HepG2 (cell line): ENCODE measurements around the gene ZPBP. TPM values are rescaled to one million over a fixed set of nuclear protein-coding genes. Genes with fewer than 3 reads are reported as not detected.

Experiments used
- ATAC-seq: fragments of 200-7000 bp; cut with Tn5 transposase; 3 replicates; pipeline ENCODE4 v1.9.1; 2020; ENCODE audit warnings: mild to moderate bottlenecking, moderate library complexity
- BruUV-seq: library from RNA; stranded (reverse); fragments of 400-500 nt; replicated peaks from 2 replicates; lab custom pipeline; 2021; lab: Mats Ljungman, UMichigan
- CTCF ChIA-PET: fragments of 300-600 bp; formaldehyde crosslinking; extraction: SDS; loops from one replicate; lab custom pipeline; 2021; ENCODE audit warnings: low total read pairs, inconsistent platforms, low intra/inter-chr PET ratio; lab: Yijun Ruan, JAX
- POLR2A ChIA-PET: fragments of 350-600 bp; sonication (Branson Sonifier 250); formaldehyde crosslinking; loops from one replicate; lab custom pipeline; 2020; ENCODE audit warnings: antibody characterized with exemption, inconsistent platforms; lab: Yijun Ruan, JAX
- DNase-seq: peaks from one replicate; pipeline ENCODE4 v3.0.0-alpha.2; 2015; ENCODE audit warnings: low spot score
- FAIRE-seq: peaks from 3 replicates; lab custom pipeline; 2011; peaks lifted over from hg19 to GRCh38; lab: Jason Lieb, UNC
- H2AFZ ChIP-seq: one replicate; pipeline ENCODE4 v1.6.1; 2011; ENCODE audit warnings: low read length, inconsistent platforms
- H3K27ac ChIP-seq: fragments of 300-600 bp; 3 replicates; pipeline ENCODE4 v1.8.0; 2011; ENCODE audit warnings: mixed run types, mild to moderate bottlenecking, mixed read lengths, low read length, inconsistent platforms; ENCODE audit not compliant: insufficient read depth; ENCODE audit errors: extremely low read length
- H3K27me3 ChIP-seq, 2 experiments: fragments of 200-600 bp in 1 of 2; 2 replicates in 1 of 2; 3 replicates in 1 of 2; pipeline versions ENCODE4 v1.6.0 to v1.8.0; 2011; ENCODE audit warnings: low read length in 2 of 2, mild to moderate bottlenecking in 2 of 2, moderate library complexity in 2 of 2, inconsistent platforms in 1 of 2; ENCODE audit not compliant: insufficient read depth in 2 of 2, control insufficient read depth in 1 of 2
- H3K36me3 ChIP-seq, 2 experiments: fragments of 200-600 bp in 1 of 2; replicated peaks in 1 of 2; 2 replicates in 1 of 2; 3 replicates in 1 of 2; pipeline versions ENCODE4 v1.5.1 to v1.8.0; 2011; ENCODE audit warnings: low read length in 2 of 2, inconsistent platforms in 1 of 2; ENCODE audit not compliant: insufficient read depth in 2 of 2, control insufficient read depth in 1 of 2
- H3K4me1 ChIP-seq: 2 replicates; pipeline ENCODE4 v1.5.1; 2012; ENCODE audit warnings: low read length, inconsistent platforms; ENCODE audit not compliant: insufficient read depth
- H3K4me2 ChIP-seq: 2 replicates; pipeline ENCODE4 v1.6.0; 2011; ENCODE audit warnings: low read depth, low read length, inconsistent platforms
- H3K4me3 ChIP-seq, 3 experiments: fragments of 200-600 bp in 1 of 3; sonication (generic), shearing (Covaris generic) in 1 of 3; replicated peaks in 1 of 3; 2 replicates each; pipeline ENCODE4 v1.5.1; 2011 to 2016; ENCODE audit warnings: low read length in 3 of 3, inconsistent platforms in 2 of 3, low read depth in 2 of 3, mild to moderate bottlenecking in 2 of 3, control low read depth in 1 of 3, mixed read lengths in 1 of 3; ENCODE audit not compliant: insufficient read depth in 1 of 3
- H3K79me2 ChIP-seq: one replicate; pipeline ENCODE4 v1.6.1; 2011; ENCODE audit warnings: low read length, inconsistent platforms; ENCODE audit not compliant: insufficient read depth
- H3K9ac ChIP-seq: 2 replicates; pipeline ENCODE4 v1.6.0; 2011; ENCODE audit warnings: mild to moderate bottlenecking, low read depth, low read length, inconsistent platforms; ENCODE audit not compliant: insufficient read depth
- H3K9me3 ChIP-seq: 2 replicates; pipeline ENCODE4 v1.5.1; 2012; ENCODE audit warnings: mild to moderate bottlenecking, low read length
- H4K20me1 ChIP-seq: 2 replicates; pipeline ENCODE4 v1.6.0; 2011; ENCODE audit warnings: inconsistent platforms, mild to moderate bottlenecking, low read length, moderate library complexity; ENCODE audit not compliant: insufficient read depth
- GMEB1 ChIP-seq: sonication (generic); formaldehyde crosslinking; IDR thresholded peaks from 2 replicates; pipeline ENCODE4 v1.5.1; 2020; ENCODE audit warnings: missing genetic modification reagents, mild to moderate bottlenecking, borderline replicate concordance
- NCOR1 ChIP-seq: fragments of 200-600 bp; sonication (generic); IDR thresholded peaks from 2 replicates; pipeline ENCODE4 v1.7.0; 2017; ENCODE audit warnings: antibody characterized with exemption, low read length, borderline replicate concordance
- TCF7L2 ChIP-seq: IDR thresholded peaks from 2 replicates; pipeline ENCODE4 v1.6.1; 2011; ENCODE audit warnings: mild to moderate bottlenecking, low read depth, low read length, moderate library complexity
- ZNF567 ChIP-seq: sonication (generic); formaldehyde crosslinking; IDR thresholded peaks from 2 replicates; pipeline ENCODE4 v1.8.1; 2023; ENCODE audit warnings: mild to moderate bottlenecking, missing genetic modification reagents, borderline replicate concordance
- ZNF720 ChIP-seq: sonication (generic); formaldehyde crosslinking; IDR thresholded peaks from 2 replicates; pipeline ENCODE4 v1.4.0; 2020; ENCODE audit warnings: missing genetic modification reagents
- WGBS: methylation state at CpG from one replicate; pipeline ENCODE4 v1.1.6; 2017; ENCODE audit warnings: low lambda C conversion rate; 5-methylcytosine and 5-hydroxymethylcytosine counted together
- in situ Hi-C: cut with HindIII; loops from 2 replicates; pipeline ENCODE4 v1.10.0; 2017; ENCODE audit warnings: low pct_unique_long_range_greater_than_20kb; ENCODE audit not compliant: extremely low pct_ligation_motif_present
- intact Hi-C: fragments of 100-400 bp; cut with micrococcal nuclease; formaldehyde crosslinking; loops from one replicate; pipeline ENCODE4 v1.10.0; 2022; ENCODE audit not compliant: unreplicated experiment
- polyA plus RNA-seq, 8 experiments: library from polyadenylated mRNA; depleted of rRNA in 3 of 8; stranded (reverse) in 7 of 8; unstranded in 1 of 8; fragments of >200 nt; fragmentation: Illumina TruSeq in 4 of 8; extraction: Trizol in 4 of 8; gene quantifications; 2 replicates each; pipeline versions ENCODE4 v1.2.1 to v1.2.3, GENCODE V29; 2011 to 2016; ENCODE audit warnings: low read depth in 4 of 8, missing spikeins in 1 of 8, mixed read lengths in 1 of 8; ENCODE audit not compliant: insufficient read depth in 1 of 8
- total RNA-seq, 5 experiments: library from RNA; depleted of rRNA; stranded (reverse); fragments of >200 nt; fragmentation: Illumina TruSeq; extraction: Trizol; gene quantifications; 2 replicates each; pipeline ENCODE4 v1.2.3, GENCODE V29; 2016; ENCODE audit warnings: low read depth in 1 of 5

Gene ZPBP
- total and polyA plus RNA-seq, 2 of the 13 experiments (the other 11 are each of a cell fraction or from before 2014, with no cell fraction given) = not detected

- no peaks in the 10 kb centered on the region for H4K20me1 ChIP-seq
- in situ Hi-C loops = no loop called here
- 3% methylated on average over 2 of the region's 2 CpGs for WGBS
- TF ChIP-seq ZNF567 (no peak), ZNF720 (CRISPR knock-in tag) (no peak), GMEB1 (CRISPR knock-in tag) (no peak)
- no peaks in the 10 kb centered on the region for H3K36me3 ChIP-seq
- no peak overlapping the region for H3K27ac ChIP-seq
- no peaks in the 10 kb centered on the region for H3K27me3 ChIP-seq
- no peak overlapping the region for H2AFZ ChIP-seq
- no peak for DNase-seq
- H3K79me2 ChIP-seq = no peaks in the 10 kb centered on the region
- POLR2A ChIA-PET = no interaction called here
- no peak for ATAC-seq
- peaks cover 45% of the 10 kb centered on the region for H3K9me3 ChIP-seq
- FAIRE-seq = no peak
- intact Hi-C loops = no loop called here
- CTCF ChIA-PET = no interaction called here
- H3K4me2 ChIP-seq = no peak overlapping the region
- no peaks in the 10 kb centered on the region for H3K4me1 ChIP-seq
- no peak overlapping the region for H3K9ac ChIP-seq
- H3K4me3 ChIP-seq = no peak overlapping the region
- BruUV-seq = no TSS peak
Measured at GRCh38 chr7:49937608-49938007, 155.4 kb downstream of the ZPBP start.

GRCh38 chr7:49931627-49932026 is 161.4 kb downstream of the ZPBP start:
- no peak overlapping the region for H3K4me3 ChIP-seq
- CTCF ChIA-PET = no interaction called here
- BruUV-seq = no TSS peak
- no peak for DNase-seq
- WGBS = 0% methylated on average over 1 of the region's 2 CpGs
- TF ChIP-seq NCOR1 = no peak
- no peak for TF ChIP-seq TCF7L2
- TF ChIP-seq, all 625 proteins: peak for 0
- Histone ChIP-seq H3K27ac (no peak overlapping the region), H2AFZ (no peak overlapping the region), H4K20me1 (no peaks in the 10 kb centered on the region), H3K27me3 (no peaks in the 10 kb centered on the region), H3K4me1 (no peaks in the 10 kb centered on the region), H3K9me3 (peaks cover 58% of the 10 kb centered on the region), H3K4me2 (no peak overlapping the region), H3K79me2 (no peaks in the 10 kb centered on the region), H3K9ac (no peak overlapping the region), H3K36me3 (no peaks in the 10 kb centered on the region)
- FAIRE-seq (no peak), ATAC-seq (no peak)
- in situ Hi-C loops (no loop called here), intact Hi-C loops (no loop called here)
- POLR2A ChIA-PET = no interaction called here
